HL-60 (cell line): ENCODE results near the gene RABGAP1L.

Experiments used
- DNase-seq, 2 experiments: peaks; one replicate each; pipeline ENCODE4 v3.0.0-alpha.2; 2010 to 2020; ENCODE audit warnings: low read depth in 1 of 2, low spot score in 1 of 2
- H3K27ac ChIP-seq: fragments of 250-450 bp; sonication (Bioruptor Pico); replicated peaks from 2 replicates; pipeline ENCODE4 v1.5.1; 2020; ENCODE audit warnings: mild to moderate bottlenecking, moderate library complexity
- H3K27me3 ChIP-seq: fragments of 250-450 bp; sonication (Bioruptor Pico); 2 replicates; pipeline ENCODE4 v1.5.1; 2021; ENCODE audit warnings: mild to moderate bottlenecking, moderate library complexity; ENCODE audit not compliant: insufficient read depth, poor library complexity, severe bottlenecking
- H3K4me3 ChIP-seq: replicated peaks from 2 replicates; pipeline ENCODE4 v1.5.1; 2011; ENCODE audit warnings: mild to moderate bottlenecking, control low read depth, low read length; ENCODE audit not compliant: insufficient read depth
- GABPA ChIP-seq: IDR thresholded peaks from 2 replicates; pipeline ENCODE4 v1.6.1; 2012; ENCODE audit warnings: low read depth
- POLR2AphosphoS5 ChIP-seq: IDR thresholded peaks from 2 replicates; pipeline ENCODE4 v1.6.1; 2012; ENCODE audit warnings: low read depth
- SPI1 ChIP-seq: IDR thresholded peaks from 2 replicates; pipeline ENCODE4 v1.6.1; 2012; ENCODE audit warnings: low read depth, mild to moderate bottlenecking, borderline replicate concordance
- TF ChIP-seq, protein P1 (sequence below): IDR thresholded peaks from one replicate; pipeline ENCODE4 v1.5.1; 2011; ENCODE audit warnings: low read length, control low read depth, inconsistent platforms; ENCODE audit not compliant: insufficient read depth
- TF ChIP-seq, protein P2 (sequence below): IDR thresholded peaks from 2 replicates; pipeline ENCODE4 v1.6.1; 2012; ENCODE audit warnings: low read depth; ENCODE audit not compliant: insufficient replicate concordance

RABGAP1L gene

DNA sequence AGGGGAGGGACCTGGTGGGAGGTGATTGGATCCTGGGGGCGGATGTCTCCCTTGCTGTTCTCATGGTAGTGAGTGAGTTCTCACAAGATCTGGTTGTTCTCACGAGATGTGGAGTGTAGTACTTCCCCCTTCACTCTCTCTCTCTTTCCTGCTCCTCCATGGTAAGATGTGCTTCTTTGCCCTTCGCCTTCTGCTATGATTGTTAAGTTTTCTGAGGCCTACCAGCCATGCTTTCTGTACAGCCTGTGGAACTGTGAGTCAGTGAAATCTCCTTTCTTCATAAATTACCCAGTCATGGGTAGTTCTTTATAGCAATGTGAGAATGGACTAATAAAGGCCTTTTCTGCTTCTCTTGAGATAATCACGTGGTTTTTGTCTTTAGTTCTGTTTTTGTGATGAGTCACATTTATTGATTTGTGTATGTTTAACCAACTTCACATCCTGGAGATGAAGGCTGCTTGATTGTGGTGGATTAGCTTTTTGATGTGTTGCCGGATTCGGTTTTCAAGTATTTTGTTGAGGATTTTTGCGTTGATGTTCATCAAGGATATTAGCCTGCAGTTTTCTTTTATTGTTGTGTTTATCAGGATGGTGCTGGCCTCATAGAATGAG is 45.5 kb downstream of the RABGAP1L start:
- H3K27me3 ChIP-seq = no peaks in the 10 kb centered on the region
- peak in 1 of 2 experiments; percentile 2 for DNase-seq
- TF ChIP-seq POLR2AphosphoS5 = no peak
- TF ChIP-seq SPI1 = no peak
- TF ChIP-seq, protein P1, sequence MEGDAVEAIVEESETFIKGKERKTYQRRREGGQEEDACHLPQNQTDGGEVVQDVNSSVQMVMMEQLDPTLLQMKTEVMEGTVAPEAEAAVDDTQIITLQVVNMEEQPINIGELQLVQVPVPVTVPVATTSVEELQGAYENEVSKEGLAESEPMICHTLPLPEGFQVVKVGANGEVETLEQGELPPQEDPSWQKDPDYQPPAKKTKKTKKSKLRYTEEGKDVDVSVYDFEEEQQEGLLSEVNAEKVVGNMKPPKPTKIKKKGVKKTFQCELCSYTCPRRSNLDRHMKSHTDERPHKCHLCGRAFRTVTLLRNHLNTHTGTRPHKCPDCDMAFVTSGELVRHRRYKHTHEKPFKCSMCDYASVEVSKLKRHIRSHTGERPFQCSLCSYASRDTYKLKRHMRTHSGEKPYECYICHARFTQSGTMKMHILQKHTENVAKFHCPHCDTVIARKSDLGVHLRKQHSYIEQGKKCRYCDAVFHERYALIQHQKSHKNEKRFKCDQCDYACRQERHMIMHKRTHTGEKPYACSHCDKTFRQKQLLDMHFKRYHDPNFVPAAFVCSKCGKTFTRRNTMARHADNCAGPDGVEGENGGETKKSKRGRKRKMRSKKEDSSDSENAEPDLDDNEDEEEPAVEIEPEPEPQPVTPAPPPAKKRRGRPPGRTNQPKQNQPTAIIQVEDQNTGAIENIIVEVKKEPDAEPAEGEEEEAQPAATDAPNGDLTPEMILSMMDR = no peak
- no peak overlapping the region for H3K27ac ChIP-seq
- no peak overlapping the region for H3K4me3 ChIP-seq

DNA sequence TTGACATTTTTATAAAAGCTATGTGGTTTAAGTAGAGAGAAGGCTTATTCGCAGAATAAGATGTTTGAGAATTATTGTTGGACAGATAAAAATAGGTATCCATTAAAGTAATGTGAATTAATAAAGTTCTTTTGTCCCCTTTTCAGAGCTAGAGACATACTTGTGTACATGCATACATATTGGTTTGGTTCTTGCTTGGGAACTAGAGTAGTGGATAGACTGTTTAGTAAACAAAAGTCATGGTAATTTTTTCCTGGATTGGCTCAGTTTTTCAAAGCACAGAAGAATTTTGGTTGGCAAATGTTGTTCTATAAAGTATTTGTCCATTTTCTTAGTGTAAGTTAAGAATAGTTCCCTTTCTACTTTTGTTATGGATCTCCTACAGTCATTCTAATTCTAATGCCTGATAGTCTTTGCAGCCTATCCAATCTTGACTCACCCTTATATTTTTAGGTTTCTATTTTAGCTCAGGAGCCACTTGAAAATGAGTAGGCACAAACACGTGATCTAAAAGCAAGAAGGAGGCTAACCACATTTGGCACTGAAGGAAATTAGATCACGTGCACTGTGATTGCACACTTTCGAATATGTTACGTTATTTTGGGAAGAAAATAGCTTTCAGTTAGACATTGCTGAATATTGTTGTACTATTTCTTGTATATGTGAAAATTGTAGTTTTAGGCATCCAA is 47.0 kb downstream of the RABGAP1L start:
- Histone ChIP-seq H3K4me3 (no peak overlapping the region), H3K27me3 (no peaks in the 10 kb centered on the region), H3K27ac (peak overlapping the region; percentile 11)
- TF ChIP-seq POLR2AphosphoS5 = no peak
- TF ChIP-seq SPI1 = no peak
- TF ChIP-seq, protein P2, sequence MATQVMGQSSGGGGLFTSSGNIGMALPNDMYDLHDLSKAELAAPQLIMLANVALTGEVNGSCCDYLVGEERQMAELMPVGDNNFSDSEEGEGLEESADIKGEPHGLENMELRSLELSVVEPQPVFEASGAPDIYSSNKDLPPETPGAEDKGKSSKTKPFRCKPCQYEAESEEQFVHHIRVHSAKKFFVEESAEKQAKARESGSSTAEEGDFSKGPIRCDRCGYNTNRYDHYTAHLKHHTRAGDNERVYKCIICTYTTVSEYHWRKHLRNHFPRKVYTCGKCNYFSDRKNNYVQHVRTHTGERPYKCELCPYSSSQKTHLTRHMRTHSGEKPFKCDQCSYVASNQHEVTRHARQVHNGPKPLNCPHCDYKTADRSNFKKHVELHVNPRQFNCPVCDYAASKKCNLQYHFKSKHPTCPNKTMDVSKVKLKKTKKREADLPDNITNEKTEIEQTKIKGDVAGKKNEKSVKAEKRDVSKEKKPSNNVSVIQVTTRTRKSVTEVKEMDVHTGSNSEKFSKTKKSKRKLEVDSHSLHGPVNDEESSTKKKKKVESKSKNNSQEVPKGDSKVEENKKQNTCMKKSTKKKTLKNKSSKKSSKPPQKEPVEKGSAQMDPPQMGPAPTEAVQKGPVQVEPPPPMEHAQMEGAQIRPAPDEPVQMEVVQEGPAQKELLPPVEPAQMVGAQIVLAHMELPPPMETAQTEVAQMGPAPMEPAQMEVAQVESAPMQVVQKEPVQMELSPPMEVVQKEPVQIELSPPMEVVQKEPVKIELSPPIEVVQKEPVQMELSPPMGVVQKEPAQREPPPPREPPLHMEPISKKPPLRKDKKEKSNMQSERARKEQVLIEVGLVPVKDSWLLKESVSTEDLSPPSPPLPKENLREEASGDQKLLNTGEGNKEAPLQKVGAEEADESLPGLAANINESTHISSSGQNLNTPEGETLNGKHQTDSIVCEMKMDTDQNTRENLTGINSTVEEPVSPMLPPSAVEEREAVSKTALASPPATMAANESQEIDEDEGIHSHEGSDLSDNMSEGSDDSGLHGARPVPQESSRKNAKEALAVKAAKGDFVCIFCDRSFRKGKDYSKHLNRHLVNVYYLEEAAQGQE = no peak
- TF ChIP-seq, protein P1 = no peak
- no peak for TF ChIP-seq GABPA
- peak; percentile 38 to 73 for DNase-seq

DNA sequence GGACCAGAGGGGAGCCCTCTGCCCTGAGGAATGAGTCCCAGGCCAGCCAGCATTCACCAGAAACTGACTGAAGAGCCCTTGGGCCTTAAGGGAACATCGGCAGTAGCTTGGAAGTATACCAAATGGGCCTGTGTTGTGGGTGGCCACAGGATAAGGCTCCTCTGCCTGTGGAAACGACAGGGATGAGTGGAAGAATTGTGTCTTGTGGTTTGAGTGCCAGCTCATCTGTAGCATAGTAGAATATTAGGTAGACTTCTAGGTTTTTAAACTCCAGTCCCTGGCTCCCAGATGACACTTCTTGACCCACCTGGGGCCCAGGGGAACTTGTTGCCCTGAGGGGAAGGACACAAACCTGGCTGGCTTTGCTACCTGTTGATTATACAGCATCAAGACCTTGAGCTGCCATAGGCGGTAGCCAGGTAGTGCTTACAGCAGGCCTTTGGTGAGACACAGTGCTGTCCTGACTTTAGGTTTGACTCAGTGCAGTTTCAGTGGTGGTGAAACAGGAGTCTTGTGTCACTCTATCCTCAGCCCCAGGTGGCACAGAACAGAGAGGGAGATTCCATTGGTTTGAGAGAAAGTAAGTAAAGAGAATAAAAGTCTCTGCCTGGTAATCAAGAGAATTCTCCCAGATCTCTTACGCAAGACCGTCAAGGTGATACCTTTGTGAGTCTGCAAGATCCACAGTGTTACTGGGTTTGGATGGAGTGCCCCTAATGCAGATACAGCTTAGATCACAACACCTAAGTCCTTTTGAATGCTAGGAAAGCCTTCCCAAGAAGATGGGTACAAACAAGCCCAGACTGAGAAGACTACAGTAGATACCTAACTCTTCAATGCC is 50.2 kb downstream of the RABGAP1L start:
- TF ChIP-seq GABPA = no peak
- TF ChIP-seq POLR2AphosphoS5 = no peak
- TF ChIP-seq, protein P1 = no peak
- TF ChIP-seq, protein P2 = no peak
- TF ChIP-seq SPI1 = no peak
- no peak overlapping the region for H3K27ac ChIP-seq
- no peak overlapping the region for H3K4me3 ChIP-seq
- no peak for DNase-seq
- H3K27me3 ChIP-seq = no peaks in the 10 kb centered on the region
